Fibroblast of mammary gland (primary cell): ENCODE results near the gene AHNAK.

Experiments used
- DNase-seq: peaks from one replicate; pipeline ENCODE4 v3.0.0-alpha.2; 2010; ENCODE audit warnings: low read depth
- H3K4me3 ChIP-seq: 2 replicates; pipeline ENCODE4 v1.5.1; 2011; ENCODE audit warnings: low read depth, mild to moderate bottlenecking, low read length, moderate library complexity; ENCODE audit not compliant: control insufficient read depth
- CTCF ChIP-seq: conservative IDR thresholded peaks from 2 replicates; pipeline ENCODE4 v1.5.1; 2011; ENCODE audit warnings: low read depth, low read length, inconsistent platforms; ENCODE audit not compliant: control insufficient read depth, insufficient read depth

The AHNAK gene

DNA sequence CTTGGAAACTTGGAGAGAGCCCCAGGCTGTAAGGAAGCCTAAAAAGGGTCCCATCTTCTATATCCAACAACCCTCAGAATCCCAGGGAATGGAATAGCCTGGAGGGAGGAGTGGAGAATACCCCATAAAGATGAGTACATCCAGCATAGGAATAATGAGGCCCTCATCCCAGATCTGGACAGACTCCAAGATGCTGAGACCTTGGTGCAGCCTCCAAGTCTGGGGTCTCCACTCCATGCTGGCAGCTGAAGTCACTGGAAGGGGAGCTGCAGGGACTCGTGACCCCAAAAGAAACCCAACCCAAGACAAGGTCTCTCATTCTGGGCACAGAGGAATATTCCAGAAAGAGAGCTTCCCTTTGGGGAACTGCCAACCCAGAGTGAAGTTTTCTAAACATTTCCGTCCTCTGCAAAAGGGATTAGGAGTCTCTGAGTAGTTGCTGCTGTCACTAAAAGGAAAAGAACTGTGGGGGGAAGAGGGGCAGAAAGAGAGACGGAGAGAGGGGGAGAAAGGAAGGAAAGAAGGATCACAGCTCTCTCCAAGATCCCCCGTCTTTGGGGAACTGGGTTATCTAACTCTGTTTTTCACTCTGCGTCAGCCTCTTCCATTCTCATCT lies 127.2 kb downstream of the AHNAK start:
- no peak overlapping the region for H3K4me3 ChIP-seq
- no peak for DNase-seq

DNA sequence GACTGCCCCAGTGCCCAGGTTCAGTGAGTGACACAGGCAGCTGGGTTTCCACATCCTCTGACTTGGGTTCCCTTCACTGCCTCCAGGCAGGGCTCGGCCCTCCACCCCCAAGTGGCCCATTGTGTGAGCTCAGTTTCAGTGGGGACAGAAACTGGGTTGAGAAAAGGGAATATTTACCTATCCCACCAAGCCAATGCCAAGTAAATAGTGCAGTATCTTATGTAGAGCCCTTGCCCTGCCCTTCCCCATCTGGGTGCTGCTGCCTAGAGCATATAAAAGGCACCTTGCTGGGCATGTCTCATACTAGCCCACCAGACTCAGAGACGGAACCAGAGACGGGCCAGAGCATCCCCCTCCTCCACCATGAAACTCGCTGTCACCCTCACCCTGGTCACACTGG lies 127.9 kb downstream of the AHNAK start, which contains the start of gene SCGB1A1:
Gene SCGB1A1, plus strand, starts transcription at position 301 of the 400 bp plus-strand sequence. Its CDS starts 63 bp downstream, at position 364.
- no peak for TF ChIP-seq CTCF
- no peak within 1 kb of the TSS for H3K4me3 ChIP-seq
- DNase-seq, result no peak

More for the DNA sequence above, 127.2 kb downstream of the AHNAK start:
- TF ChIP-seq CTCF, result no peak

- H3K4me3 ChIP-seq, result no peak overlapping the region
Measured at GRCh38 chr11:62418136-62418535, 128.5 kb downstream of the AHNAK start.

DNA sequence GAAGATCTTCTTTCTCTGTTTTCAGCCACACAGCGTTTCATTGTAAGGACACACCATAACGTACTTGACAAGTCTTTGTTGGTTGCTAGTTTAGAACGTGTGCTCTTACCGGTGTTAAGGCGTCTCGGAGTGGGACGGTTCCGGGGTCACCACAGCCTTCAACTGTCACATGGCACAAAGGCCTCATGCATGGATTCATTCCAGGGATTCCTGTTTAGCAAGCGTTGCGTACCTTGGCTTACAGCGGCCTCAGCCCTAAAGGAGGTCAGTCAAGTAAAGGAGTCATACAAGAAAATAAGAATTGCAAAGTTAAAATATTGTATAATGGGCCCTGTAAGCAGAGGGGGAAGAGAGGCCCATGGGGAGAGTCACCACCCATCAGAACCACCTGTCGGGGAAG lies 130.0 kb downstream of the AHNAK start:
- no peak for TF ChIP-seq CTCF
- no peak for DNase-seq
- H3K4me3 ChIP-seq, result no peak overlapping the region

More at GRCh38 chr11:62418136-62418535, 128.5 kb downstream of the AHNAK start:
- no peak for TF ChIP-seq CTCF
- DNase-seq, result no peak

GRCh38 chr11:62413060-62413696 lies 133.4 kb downstream of the AHNAK start:
- no peak overlapping the region for H3K4me3 ChIP-seq
- TF ChIP-seq CTCF, result no peak
- DNase-seq, result no peak

- DNase-seq, result no peak
- no peak for TF ChIP-seq CTCF
- H3K4me3 ChIP-seq, result no peak overlapping the region
Measured at GRCh38 chr11:62411524-62411923, 135.1 kb downstream of the AHNAK start.
